NCI-H1417 treated with DMSO at 0.1 percent for 48 hours (cell line): ENCODE measurements around the gene RPE65.
"Not testable (repeated sequence)": the region's sequence is repeated elsewhere in the genome, so short reads cannot be mapped to it uniquely, and the experiment has no call there.

ENCODE experiments used
- DNase-seq: peaks from one replicate; lab custom pipeline; 2025; lab: John Stamatoyannopoulos, UW

RPE65 gene

DNA sequence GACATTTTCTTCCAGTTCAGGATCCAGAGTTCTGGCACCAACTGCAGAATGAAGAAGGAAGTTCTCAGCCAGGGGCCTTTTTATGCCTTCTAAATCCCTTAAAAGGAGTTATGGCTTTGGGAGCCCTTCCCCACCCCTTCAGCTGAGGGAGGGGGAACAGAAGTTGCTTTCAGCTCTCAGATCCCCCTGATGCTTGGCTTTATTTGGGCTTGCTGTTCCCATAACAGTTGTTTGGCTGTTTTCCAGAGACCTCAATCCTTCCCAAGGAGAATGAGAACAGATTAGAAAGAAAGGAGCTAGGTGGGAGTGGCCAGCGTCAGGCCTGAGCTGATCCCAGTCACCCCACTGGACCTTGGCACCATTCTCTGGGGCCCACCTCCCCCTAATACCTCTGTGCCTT is at the start of gene RPE65:
Gene RPE65, minus strand, starts transcription at position 54 of the 400 bp plus-strand sequence. Its CDS starts 49 bp downstream, at position 5.
- no peak for DNase-seq

DNA sequence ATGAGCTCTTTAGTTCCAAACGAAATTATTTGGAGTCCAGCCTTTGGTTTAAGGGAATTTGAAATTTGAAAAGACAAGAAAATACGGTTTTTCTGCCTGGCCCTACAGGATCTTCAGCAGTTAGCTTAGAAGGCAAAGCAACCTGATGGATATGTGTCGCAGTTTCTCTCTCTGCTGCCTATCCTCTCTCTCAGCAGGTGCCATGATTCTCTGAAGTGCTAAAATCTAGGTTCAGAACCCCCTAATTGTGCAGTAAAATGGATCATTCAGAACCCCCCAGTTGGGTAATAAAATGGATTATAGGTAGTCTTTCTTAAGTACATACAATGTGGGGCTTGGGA is 47.6 kb upstream of the RPE65 start:
- DNase-seq = no peak

DNA sequence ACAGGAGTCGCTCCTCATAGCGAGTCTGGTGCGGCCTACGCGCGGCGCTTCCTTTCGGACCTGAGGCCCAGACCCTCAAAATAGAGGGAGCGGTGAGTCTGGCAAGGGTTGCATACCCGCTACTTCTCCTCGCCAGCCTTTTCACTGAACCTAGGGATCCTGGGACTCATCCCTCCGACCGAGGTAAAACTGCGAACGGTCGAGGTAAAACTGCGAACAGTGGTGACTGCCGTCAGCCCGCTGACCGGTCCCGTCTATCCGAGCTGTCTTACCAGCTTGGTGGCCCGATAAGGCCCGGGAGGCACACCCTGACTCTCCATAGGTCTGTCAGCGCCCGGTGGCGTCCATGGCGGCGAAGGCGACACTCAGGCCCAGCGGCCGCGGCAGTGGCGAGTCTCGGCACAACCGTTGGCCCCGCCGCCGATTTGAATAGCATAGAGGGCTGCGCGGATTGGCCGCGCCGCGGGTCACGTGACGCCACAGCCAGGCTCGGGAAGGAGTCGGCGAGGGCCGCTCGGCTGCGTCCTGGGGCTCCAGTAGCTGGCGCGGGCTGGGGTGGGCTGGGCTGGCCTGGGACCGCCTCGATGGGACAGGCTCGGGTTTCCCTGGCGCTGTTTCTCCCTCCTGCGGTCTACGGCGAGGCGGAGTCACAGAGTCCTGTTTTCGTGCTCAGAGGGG is 47.1 kb upstream of the RPE65 start, which contains the start of gene DEPDC1:
Gene DEPDC1, minus strand, starts transcription at position 403 of the 678 bp plus-strand sequence. Its CDS starts 83 bp downstream, at position 320.
- DNase-seq = peak; percentile 9

DNA sequence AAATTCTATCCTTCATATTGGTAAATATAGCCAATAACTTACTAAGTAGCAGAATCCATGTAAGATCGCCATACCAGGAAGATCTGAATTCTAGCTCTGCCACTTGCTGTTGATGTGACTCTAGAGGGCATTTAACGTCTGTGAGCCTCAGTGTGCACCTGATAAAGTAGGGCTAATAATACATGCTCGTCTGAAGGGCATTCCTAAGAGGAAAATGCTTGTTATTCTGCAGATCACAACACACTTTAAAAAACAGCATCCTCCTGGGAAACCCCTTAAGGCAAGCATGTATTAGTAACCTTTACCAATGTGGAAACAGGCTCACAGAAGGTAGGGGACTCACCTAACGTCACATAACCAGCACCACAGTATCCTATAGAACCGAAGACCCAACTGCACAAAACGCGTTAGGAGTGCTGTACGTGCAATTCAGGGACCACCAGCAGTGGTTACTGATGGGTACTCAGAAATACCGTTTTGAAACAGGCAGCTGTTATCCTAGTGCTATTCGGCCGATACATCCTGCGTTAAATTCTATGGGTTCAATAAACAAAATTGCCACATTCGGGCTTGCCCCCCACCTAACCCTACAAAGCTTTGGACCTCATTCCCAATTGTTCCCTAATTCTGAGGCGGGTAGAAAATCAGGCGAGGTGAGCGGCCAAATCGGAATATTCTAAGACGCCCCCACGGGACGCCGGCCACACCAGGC is 46.4 kb upstream of the RPE65 start:
- no peak for DNase-seq

DNA sequence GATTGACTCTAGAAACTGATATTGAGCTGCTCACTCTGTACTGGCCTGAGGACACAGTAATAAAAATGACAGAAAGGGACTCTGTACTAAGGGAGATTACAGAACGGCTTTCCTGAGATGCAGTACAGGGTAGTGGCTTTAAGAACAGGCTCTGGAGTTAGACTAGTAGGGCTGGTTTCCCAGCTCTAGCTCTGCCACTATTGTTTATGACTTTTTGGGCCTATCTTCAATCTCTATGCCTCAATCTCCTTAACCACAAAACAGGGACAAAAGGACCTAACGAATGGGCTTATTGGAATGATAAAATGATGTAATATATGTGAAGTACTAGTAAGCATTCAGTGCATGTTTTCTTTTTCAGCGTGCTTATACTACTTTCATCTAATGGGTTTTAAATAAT is 45.8 kb upstream of the RPE65 start:
- DNase-seq = no peak

DNA sequence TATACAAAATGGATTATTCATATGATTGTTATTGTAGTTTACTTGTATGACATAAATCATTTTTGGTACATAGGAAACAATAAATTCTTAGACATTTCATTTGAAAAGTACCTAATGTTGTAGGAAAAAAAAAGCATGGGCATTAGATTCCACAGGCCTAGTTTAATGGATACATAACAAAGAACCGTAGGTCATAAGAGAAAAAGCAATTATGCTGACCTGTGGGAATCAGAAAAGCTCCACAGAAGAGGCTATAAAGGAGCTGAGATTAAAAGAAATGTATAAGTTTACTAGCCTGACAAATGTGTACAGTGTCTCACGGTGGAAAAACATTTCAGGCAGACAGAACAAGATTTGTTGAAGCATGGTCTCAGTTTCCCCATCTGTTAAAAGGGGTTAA is 43.4 kb upstream of the RPE65 start:
- DNase-seq = no peak

DNA sequence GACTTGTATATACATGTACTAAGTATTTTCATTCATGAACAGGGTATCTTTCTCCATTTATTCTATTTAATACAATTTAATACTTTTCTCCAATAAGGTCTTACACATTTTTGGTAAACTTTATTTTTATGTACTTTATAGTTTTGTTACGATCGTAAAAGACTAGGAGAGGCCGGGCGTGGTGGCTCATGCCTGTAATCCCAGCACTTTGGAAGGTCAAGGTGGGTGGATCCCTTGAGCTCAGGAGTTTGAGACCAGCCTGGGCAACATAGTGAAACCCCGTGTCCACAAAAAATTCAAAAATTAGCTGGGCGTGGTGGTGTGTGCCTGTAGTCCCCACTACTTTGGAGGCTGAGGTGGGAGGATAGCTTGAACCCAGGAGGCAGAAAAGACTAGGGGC is 42.5 kb upstream of the RPE65 start:
- not testable (repeated sequence) for DNase-seq

DNA sequence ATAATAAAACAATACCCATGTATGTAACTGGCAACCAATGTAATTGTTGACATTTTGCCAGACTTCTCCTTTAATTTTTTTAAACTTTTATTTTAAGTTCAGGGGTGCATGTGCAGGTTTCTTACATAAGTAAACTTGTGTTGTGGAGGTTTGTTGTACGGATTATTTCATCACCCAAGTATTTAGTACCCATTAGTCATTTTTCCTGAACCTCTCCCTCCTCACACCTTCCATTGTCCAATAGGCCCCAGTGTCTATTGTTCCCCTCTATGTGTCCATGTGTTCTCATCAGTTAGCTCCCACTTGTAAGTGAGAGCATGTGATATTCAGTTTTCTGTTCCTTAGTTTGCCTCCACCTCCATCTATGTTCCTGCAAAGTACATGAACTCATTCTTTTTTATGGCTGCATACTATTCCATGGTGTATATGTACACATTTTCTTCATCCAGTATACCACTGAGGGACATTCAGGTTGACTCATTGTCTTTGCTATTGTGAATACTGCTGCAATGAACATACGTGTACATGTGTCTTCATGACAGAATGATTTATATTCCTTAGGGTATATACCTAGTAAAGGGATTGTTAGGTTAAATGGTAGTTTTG is 40.4 kb upstream of the RPE65 start:
- DNase-seq = no peak

DNA sequence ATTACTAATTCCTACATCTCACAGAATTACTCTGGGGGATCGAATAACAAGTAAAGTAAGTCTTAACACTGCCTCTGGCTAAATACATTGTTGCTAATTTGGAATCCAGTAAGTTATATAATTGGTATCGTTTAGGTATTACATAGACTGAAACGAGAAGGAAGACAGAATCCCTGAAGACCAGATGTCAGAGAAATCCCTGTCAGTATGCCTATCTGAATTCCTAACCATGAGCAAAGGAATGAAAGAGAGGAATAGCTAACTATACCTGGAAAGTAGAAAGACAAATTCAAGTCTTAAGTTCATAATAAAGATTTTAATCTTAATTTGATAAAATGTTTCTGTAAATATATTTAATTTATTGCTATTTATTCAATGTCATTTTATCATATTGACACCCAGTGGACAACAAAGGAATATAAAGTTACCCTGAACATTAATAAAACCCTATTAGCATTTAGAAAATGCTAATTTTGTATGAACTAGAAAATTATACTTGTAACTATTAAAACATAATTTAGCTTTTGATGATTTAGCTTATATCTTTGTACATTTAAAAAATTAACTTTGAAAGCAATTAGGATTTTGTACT is 35.8 kb upstream of the RPE65 start:
- no peak for DNase-seq

DNA sequence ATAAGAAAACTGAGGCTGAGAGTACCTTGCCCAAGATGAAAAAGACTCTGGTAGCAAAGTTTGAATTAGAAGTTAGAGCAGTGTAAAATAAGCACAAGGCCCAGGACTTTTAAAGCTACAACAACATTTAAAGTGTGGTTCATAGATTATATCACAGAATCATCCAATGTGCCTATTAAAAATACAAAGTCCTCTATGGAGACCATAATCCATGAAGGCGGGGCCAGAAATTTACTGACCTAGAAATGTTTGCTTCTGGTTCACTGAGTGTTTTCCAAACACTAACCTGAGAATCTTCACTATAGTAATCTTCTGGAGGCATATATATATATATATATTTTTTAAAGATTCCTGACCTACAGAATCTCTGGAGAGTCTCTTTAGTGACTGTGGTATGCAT is 34.9 kb upstream of the RPE65 start:
- DNase-seq = no peak

DNA sequence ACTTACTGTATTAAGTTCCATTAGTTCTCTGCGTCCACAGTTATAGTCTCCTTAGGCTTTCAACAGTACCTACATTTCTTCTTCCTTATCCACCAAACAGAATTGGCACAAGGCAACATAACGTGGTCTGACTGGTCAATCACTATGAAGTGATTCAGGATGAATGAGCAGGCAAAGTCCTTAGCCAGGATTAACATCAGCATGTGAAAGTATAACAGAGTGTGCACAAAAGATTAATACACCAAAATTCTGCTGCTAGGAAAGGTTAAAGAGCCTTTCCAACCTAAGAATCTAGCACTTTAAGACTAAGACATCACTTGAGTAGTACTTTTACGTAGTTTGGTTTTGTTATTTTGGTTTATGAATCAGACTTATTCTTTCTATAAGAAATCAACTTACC is 31.3 kb upstream of the RPE65 start:
- DNase-seq = no peak

DNA sequence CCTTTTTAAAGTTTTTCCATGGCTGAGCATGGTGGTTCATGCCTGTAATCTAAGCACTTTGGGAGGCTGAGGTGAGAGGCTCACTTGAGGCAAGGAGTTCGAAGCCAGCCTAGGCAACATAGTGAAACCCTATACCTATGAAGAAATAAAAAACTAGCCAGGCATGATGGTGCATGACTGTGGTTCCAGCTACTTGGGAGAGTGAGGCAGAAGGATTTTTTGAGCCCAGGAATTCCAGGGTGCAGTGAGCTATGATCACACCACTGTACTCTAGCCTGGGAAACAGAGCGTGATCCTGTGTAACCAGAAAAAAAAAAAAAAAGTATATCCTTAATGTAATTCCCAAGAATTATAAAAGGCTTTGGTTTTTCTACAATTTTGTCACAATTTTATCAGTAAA is 29.7 kb upstream of the RPE65 start:
- DNase-seq = no peak

DNA sequence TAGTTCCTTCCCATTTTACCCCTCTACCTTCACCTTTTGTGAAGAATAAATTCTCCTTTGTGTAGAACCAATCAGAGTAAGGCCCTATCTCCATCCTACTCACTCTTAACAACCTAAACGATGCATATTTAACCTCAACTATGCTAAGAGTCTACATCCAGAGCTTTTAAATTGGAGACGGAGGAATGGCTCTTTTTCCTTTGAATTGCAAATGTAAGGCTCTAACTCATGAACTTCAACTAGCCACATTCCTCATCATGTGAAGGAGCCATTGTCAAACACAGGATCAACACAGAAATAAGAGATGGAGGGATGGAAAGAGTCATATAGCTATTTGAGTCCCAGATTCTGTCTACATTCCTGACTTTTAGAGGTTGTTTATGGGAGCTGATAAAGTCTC is 28.9 kb upstream of the RPE65 start:
- DNase-seq = no peak

DNA sequence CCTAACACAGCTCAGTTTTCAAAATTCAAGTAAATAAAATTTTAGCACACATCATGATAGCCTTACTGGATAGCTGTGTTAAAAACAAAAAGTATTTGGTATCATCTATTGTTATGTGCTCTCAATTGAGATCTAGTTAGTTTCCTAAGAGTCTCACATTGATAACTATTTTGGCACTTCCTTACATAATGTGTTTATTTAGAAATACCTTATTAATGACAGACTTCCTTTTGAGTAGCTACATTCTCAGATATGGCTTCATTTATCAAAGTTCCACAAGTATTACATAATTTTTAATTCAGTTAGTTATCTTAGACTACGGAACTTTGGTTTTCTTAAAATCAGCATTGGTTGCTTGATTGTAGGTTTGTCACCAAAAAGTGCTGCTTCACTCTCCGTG is 26.9 kb upstream of the RPE65 start:
- DNase-seq = not testable (repeated sequence)

DNA sequence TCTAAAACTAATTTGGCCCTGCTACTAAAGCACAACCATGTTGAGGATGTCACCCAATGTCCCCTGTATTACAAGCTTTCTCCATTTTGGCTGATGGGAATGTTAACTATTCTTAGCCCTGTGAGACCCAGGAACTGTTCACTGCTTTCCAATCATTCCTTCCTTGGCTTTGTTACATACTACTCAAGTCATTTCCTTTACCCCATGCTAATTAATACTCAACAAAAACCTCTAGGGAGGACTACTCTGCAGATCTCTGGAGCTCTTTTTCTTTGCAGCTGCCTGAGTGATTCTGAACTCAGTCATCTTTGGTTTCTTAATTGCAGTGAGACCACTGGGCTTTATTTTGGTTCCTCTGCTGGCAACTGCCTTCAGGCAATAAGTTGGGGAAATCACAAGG is 23.3 kb upstream of the RPE65 start:
- DNase-seq = no peak

DNA sequence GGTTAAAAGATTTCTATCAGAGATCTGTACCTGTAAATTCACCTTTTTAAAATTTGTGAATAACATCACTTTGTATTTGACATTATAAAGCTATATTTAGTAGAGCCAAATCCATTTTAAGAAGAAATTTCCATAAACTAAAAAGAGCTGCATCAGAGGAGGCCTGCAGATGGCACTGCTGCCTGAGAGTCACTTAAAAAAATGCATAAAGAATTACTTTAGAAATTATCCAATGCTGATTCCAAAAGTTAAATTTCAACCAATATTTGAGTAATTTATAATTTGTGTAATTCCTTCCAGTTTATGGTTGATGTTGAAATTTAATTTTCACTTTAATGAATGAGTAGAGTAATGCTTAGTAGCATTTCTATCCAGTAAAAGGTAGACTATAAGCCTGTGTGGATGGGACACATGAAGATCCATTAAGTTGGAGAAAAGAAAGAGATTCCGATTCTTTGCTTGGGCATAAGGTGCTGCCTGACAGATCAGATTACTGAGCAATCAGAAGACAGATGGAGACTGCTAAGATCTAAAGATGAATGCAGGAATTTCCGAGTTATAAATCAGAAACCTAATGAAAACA is 20.7 kb upstream of the RPE65 start:
- no peak for DNase-seq

DNA sequence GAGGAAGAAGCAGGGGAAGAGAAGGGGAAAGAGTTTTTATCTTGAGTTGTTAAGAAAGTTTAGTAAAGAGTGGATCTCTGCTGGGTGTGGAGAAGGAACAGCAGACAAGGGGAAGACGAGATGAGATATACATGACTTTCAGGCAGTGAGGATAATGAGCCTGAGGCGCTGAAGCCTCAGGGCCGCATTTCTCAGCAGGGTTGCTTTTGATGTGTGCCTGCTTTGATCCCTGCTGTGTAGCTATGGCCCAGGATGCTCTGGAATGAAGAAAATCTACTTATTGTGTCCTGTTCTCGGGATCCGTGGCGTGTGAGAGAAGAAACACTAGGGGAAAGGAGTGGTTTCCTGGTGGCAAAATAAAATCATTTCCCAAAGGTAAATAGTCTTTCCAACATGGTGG is 15.1 kb upstream of the RPE65 start:
- no peak for DNase-seq

DNA sequence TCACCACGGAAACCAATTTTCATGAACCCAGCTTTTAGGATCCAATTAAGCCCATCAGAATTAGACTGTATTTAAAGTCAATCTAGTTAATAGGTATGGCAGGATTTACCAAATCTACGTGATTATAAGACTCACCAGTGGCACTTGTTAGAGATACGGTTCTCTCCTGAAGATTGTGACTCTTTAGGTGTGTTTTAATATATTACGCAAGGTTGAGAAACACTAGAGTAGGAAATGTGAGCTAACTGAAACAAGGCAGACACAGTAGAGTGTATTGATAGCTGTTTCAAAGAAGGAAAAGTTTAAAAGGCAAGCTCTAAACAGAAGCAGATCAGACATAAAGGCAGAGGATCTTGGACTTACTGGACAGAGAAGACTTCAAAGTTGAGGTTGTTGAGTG is 11.2 kb upstream of the RPE65 start:
- no peak for DNase-seq

DNA sequence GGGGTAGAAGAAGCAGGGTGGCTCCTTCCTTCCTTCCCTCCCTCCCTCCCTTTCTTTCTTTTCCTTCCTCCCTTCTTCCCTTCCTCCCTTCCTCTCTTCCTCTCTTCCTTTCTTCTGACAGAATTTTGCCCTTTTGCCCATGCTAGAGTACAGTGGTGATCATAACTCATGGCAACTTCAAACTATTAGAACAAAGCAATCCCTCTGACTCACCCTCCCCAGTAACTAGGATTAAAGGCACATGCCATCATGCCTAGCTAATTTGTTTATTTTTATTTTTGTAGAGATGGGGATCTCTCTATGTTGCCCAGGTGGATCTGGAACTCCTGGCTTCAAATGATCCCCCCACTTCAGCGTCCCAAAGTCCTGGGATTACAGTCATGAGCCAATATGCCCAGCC is 10.0 kb upstream of the RPE65 start:
- DNase-seq = no peak

DNA sequence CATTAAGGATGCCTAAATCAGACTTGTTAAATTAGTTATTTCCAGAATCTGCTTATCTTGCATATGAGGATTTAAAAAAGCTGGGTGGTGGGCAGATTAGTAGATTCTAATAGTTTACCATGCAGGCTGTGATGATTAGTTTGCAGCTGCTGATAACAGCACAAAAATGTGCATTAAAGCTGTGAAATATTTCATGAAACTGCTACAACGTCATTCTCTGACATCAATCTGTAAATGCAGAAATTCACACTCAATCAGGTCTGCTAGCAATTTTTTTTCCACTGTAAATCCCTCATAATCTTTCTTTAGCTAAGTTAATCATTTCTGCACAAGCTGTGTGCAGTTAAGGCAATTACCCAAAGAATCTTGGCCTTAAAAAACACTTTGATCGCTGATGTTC is 9.3 kb upstream of the RPE65 start:
- DNase-seq = no peak

DNA sequence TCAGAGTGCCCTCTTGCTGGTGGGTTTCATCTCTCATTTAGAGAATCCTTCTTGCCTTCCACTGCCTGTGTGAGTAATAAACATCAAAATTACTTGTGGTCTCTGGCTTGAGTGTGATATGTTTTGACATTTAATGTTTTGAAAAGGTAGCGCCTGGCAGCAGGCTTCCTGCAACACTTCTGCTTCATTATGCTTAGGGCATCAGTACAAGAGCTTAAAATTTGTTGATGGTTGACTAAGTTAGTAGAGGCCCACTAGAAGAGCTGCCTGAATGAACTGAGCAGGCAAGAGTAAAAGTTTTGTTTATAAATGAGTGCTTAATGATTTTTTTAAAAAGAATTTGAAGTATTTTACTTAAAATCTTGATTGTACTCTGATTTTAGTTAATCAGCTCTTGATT is 6.4 kb upstream of the RPE65 start:
- no peak for DNase-seq

DNA sequence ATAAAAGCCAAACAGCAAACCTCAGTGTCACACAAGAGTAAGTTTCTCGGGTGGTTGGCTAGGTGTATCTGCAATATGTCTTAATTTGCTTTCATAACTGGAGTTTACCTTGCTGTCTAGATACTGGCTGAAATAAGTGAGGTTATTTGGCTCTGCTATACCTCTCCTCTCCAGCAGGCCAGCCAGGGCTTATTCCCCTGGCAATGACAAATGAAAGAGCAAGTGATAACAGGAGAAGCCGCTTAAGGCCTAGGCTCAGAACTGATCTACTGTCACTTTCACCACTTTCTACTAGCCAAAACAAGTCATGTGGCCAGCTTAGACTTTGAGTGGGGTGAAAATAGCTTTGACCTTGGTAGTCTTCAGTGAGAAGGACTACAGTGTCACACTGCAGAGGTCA is 4.8 kb upstream of the RPE65 start:
- DNase-seq = no peak
